Measurements from ENCODE around the gene DSCAML1.

Gene DSCAML1

GRCh38 chr11:117832511-117832910 is 35.5 kb upstream of the DSCAML1 start:
- DNase-seq (ENCODE audit: low read depth) = no peak

- DNase-seq (ENCODE audit: low read depth) = no peak
These were observed 34.8 kb upstream of the DSCAML1 start for GRCh38 chr11:117831661-117832415.

- DNase-seq (ENCODE audit: low read depth) = no peak
These were observed 33.8 kb upstream of the DSCAML1 start for GRCh38 chr11:117830674-117831351.

GRCh38 chr11:117830072-117830471 is 33.1 kb upstream of the DSCAML1 start:
- DNase-seq (ENCODE audit: low read depth) = no peak

- no peak for DNase-seq (ENCODE audit: low read depth)
These were observed 32.3 kb upstream of the DSCAML1 start for GRCh38 chr11:117829369-117829725.

GRCh38 chr11:117828611-117829368 is 31.8 kb upstream of the DSCAML1 start:
- no peak for DNase-seq (ENCODE audit: low read depth)

GRCh38 chr11:117827521-117828511 is 30.8 kb upstream of the DSCAML1 start:
- DNase-seq (ENCODE audit: low read depth) = no peak

- no peak for DNase-seq (ENCODE audit: low read depth)
These were observed 29.8 kb upstream of the DSCAML1 start for GRCh38 chr11:117826832-117827231.

- no peak for DNase-seq (ENCODE audit: low read depth)
These were observed 29.2 kb upstream of the DSCAML1 start for GRCh38 chr11:117826190-117826570.

- no peak for DNase-seq (ENCODE audit: low read depth)
These were observed 28.6 kb upstream of the DSCAML1 start for GRCh38 chr11:117825538-117826189.

- no peak for DNase-seq (ENCODE audit: low read depth)
These were observed 27.8 kb upstream of the DSCAML1 start, which contains the start of gene FXYD2 for GRCh38 chr11:117824571-117825537. Gene FXYD2, minus strand, starts transcription at chr11:117824744. Its CDS starts 66 bp downstream, at chr11:117824678.

- DNase-seq (ENCODE audit: low read depth) = no peak
These were observed 27.0 kb upstream of the DSCAML1 start for GRCh38 chr11:117823946-117824420.

- DNase-seq (ENCODE audit: low read depth) = no peak
These were observed 26.4 kb upstream of the DSCAML1 start for GRCh38 chr11:117823294-117823945.

GRCh38 chr11:117822074-117823033 is 25.3 kb upstream of the DSCAML1 start:
- no peak for DNase-seq (ENCODE audit: low read depth)

- DNase-seq (ENCODE audit: low read depth) = no peak
These were observed 24.4 kb upstream of the DSCAML1 start for GRCh38 chr11:117821431-117821830.

- no peak for DNase-seq (ENCODE audit: low read depth)
These were observed 23.5 kb upstream of the DSCAML1 start for GRCh38 chr11:117820516-117820915.

GRCh38 chr11:117820071-117820470 is 23.1 kb upstream of the DSCAML1 start:
- no peak for DNase-seq (ENCODE audit: low read depth)
